HG03039 (cell line): ENCODE measurements around the gene TBX4.
"Not testable (repeated sequence)": the region's sequence is repeated elsewhere in the genome, so short reads cannot be mapped to it uniquely, and the experiment has no call there.

Experiments used
- ATAC-seq: cut with Tn5 transposase; IDR thresholded peaks from one replicate; pipeline ENCODE4 v1.9.1; 2021; ENCODE audit warnings: mild to moderate bottlenecking, moderate library complexity; ENCODE audit not compliant: unreplicated experiment

The TBX4 gene

DNA sequence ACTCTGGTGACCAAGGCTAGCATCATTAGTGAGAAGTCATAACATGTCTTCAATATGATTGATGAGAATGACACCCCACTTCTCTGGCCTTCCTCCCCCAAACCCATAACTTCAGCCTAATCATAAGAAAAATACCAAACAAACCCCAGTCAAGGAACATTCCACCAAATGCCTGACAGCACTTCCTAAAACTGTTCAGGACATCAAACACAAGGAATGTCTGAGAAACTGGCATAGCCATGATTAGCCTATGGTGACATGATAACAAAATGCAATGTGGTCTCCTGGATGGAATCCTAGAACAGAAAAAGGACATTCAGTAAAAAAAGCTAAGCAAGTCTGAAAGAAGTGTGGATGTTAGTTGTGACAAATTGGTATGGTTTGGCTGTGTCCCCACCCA is 24.7 kb upstream of the TBX4 start:
- ATAC-seq, result no peak

DNA sequence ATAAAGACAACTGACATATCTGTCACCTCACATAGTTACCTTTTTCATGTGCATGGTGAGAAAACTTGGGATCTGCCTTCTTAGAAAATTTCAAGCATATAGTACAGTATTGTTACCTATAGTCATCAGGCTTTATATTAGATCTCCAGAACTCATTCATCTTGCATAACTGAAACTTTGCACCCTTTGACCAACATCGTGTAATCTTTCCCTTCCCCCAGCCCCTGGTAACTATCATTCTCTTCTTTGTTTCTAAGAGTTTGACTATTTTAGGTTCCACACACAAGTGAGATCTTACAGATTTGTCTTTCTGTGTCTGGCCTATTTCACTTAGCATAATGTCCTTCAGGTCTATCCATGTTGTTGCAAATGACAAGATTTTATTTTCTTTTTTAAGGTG is 22.9 kb upstream of the TBX4 start:
- no peak for ATAC-seq

DNA sequence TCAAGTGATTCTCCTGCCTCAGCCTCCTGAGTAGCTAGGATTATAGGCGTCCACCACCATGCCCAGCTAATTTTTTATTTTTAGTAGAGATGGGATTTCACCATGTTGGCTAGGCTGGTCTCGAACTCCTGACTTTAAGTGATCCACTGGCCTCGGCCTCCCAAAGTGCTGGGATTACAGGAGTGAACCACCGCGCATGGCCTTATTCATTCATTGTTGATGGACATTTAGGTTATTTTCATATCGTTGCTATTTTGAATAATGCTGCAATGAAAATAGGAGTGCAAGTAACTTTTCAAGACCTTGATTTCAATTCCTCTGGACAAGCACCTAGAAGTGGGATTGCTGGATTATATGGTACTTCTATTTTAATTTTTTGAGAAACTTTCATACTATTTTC is 22.4 kb upstream of the TBX4 start:
- ATAC-seq, result not testable (repeated sequence)

DNA sequence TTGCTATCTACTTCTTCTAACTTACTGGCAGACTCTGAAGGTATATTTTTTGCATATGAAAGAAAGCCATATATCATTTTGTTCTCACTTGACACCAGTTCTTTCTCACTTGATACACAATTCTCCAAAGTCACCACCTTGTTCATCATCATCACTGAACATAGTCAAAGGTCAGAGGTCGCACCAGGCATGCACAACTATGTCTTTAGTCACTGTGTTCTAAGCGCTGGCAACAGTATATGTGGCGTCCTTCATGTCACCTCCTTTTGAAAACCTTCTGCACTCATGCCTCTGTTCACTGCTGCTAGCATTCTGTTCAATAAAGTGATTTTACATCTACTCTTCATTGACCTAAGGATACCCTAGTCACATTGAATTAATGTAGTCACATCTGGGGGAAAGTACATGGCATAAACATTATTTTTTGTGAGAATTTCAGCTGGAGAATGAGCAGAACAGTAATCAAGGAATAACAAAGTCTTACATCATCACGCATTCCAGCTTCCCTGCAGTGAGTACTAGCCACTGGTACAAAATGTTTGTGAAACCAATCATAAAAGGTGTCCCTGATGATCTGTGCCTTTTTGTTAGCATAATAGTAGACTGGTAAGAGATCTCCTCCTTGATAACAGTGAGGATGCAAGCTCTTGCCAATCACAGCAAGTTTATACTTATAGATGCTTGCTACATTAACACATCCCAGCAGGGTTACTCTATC is 20.5 kb upstream of the TBX4 start:
- no peak for ATAC-seq

DNA sequence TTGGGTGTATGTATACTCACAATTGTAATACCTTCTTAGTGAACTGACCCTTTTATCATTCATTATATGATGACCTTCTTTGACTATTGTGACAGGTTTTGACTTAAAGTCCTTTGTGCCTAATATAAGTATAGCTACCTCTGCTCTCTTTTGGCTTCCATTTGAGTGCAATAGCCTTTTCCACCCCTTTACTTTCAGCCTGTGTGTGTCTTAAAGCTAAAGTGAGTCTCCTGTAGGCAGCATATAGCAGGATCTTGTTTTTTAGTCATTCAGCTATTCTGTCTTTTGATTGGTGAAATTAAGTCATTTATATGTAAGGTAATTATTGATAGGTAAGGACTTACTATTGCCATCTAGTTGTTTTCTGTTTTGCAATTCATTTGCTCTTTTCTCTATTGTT is 15.9 kb upstream of the TBX4 start:
- no peak for ATAC-seq

DNA sequence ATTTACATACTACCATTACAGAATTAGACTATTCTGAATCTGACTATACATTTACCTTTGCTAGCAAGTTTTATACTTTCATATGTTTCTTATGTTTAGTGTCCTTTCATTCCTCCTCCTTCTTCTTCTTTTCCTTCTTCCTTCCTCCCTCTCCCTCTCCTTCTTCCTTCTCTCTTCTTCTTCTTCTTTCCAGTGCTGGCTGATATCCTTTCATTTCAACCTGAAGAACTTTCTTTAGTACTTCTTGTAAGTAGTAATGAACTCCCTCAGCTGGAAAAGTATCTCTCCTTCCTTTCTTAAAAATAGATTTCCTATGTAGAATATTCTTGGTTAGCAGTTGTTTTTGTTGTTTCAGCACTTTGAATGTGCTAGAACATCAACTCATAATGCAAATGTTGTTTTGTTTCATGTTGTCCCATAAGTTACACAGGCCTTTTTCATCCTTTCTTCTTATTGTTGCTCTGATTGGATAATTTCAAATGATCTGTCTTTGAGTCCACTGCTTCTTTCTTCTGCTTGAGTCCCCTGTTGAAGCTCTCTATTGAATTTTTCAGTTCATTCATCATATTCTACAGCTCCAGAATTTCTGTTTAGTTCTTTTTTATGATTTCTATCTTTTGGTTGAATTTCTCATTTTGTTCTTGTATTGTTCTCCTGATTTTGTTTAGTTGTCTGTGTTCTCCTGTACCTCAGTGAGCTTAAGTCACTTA is 15.1 kb upstream of the TBX4 start:
- ATAC-seq, result no peak

DNA sequence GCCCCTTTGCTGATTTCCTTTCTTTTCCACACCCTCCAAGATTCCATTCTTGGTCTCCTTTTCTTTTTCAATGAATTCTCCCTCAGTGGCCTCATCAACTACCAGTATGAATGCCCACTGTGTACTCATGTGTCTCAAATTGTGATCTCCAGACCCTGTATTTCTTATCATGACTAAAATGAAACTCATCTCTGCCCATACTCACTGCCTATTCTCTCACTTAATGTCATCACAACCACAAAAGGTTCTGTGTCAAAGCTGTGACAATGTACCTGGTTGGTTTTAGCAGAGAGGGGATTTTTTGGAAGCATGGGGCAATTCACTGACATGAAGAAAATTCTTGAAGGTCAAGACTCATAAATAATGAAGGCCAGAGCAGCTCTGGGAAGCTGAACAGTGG is 11.5 kb upstream of the TBX4 start:
- no peak for ATAC-seq

DNA sequence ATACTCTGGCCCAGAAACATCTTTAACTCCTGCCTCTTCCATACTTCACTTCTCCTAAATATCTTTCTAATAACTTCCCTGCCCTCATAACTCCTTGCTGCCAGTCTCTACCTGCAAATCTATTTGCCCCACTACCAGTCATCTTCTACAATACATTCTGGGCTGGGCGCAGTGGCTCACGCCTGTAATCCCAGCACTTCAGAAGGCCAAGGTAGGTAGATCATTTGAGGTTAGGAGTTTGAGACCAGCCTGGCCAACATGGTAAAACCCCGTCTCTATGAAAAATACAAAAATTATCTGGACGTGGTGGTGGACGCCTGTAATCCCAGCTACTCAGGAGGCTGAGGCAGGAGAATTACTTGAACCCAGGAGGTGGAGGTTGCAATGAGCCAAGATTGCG is 10.7 kb upstream of the TBX4 start:
- not testable (repeated sequence) for ATAC-seq

DNA sequence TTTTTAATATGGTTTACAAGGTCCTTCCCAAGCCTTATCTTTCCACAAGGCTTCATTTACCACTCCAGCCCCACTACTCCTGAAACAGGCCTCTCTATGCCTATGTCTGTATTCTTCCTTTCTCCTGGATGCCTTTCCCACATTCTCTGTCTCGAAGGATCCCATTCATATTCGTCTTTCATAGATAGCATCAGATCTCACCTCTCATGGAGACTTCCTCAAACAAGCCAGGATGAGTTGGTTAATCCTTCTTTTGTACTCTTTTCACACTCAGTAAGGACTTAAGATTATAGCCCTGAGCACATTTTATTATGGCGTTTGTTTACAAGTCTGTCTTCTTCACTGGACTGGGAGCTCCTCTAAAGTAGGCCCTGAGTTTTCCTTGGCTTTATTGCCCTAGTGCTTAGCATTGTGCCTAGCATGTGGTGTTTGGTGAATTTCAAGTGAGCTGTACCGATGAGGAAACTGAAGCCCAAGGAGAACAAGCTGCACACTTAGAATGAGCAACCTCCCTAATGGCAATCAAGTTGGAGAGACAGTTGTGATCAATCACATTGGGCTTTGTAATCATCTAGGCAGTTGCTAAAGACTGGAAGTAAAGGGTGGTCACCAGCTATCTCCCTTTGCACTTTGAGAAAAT is 10.0 kb upstream of the TBX4 start:
- no peak for ATAC-seq

DNA sequence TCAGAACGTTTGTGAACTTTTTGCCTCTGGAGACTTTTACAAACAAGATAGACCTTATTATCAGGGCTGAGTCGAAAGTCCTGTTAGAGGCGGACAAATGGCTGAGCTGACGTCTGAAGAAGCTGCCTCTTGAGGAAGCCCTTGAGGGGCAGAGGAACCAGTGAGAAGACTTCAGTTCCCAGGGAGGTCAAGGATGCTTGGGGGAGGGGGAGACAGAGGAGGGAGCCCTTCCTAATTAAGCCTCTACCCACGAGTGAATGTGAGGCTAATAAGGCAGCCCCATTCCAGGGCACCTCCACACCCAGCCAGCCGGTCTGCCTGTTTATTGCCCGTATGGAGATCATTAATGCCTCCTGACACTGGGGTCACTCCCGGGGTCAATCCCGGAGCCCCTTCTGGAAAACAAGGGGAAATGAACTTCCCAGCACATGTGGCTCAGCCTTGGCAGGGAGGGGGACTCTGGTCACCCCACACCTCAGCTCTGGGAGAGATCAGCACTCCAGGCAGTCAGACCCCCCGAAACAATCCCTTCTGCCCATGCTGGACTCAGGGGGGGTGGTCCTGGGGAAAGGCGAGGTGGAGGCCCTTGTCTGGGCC is 9.2 kb upstream of the TBX4 start:
- ATAC-seq, result no peak

DNA sequence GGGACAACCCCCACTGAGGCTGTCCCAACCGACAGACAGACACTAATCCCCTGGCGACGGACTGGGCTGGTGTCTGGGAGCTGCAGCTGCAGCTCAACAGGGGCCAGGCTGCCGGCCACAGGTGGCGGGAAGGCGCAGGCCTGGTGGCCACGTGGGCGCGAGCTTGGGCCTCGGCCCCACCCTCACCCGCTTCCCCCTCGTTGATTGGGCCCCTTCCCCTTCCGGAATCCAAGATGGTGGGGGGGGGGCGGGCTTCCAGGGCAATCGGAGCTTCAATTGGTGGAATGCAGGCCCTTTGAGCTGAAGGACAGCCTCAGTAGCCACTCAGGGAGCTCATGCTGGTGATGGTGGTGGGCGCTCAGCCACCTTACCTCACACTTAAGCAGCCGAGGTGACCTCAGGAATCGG is 8.7 kb upstream of the TBX4 start:
- no peak for ATAC-seq

DNA sequence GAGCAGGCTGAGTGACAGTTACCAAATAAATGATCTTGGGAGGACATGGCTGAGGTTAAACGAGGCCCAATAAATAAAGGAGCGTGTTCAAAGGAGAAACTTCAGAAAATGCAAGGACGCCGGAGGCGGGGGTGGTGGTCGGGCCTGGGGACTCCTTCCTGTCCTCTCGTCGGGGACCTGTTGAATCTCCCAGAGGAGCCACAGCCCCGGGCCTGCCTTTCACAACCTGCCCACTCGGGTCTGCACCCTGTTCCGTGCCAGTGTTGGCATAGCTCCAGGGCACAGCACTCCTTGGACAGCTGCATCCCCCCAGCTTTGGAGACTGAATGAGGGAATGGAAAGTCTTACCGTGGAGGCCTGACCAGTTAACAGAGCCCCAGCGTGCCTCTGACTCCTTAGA is 8.1 kb upstream of the TBX4 start:
- no peak for ATAC-seq

DNA sequence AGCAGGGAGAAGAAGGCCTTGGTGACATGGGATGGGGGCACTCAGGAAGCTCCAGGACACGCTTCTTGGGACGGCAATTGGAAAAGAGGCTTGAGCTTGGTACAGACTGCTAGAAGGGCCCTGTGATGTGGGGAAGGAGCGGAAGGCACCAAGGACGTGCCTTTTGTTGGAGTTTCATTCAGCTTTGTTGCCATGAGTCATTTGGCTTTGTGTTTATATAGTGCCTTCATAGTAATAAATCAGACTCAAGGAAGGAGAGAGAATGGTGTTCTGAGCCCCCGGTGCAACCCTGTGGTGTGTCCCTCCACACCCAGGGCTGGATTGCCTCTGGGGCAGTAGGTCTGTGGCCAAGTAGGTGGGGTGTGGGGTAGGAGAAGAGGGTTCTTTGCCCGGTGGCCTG is 7.4 kb upstream of the TBX4 start:
- no peak for ATAC-seq

DNA sequence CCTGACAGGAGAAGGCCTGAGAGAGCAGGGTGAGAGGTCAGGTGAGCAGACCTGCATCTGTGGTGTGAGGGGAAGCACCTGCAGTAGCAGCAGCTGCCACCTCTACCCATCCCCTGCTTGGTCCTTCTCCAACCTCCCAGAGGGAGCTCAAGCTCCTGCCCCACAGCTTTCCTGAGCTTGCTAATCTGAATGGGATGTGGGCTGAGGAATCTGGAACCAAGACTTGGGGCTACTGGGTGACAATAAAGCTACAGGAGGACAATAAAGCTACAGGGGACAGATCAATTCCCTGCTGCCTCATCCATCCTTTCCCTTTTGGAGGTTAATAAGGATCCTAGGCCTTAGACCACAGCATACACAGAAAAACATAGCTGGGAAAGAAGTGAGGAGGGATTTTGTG is 4.9 kb upstream of the TBX4 start:
- no peak for ATAC-seq

DNA sequence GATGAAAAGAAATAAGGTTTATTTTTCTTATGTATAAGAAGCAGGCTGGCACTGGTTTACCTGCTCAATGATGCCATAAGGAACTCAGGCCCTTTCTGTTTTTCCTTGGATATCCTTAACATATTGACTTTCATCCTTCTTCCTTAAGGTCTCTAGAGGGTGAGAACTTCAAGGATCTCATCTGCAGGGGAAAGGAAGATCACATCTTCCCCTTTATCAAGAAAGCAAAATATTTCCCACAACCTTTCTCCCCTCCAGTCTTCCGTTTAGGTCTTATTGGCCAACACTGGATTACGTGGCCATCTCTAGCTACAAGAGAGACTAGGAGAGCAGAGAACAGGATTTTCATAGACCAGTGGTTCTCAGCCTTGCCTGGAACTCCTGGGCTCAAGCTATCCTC is 4.2 kb upstream of the TBX4 start:
- ATAC-seq, result no peak

DNA sequence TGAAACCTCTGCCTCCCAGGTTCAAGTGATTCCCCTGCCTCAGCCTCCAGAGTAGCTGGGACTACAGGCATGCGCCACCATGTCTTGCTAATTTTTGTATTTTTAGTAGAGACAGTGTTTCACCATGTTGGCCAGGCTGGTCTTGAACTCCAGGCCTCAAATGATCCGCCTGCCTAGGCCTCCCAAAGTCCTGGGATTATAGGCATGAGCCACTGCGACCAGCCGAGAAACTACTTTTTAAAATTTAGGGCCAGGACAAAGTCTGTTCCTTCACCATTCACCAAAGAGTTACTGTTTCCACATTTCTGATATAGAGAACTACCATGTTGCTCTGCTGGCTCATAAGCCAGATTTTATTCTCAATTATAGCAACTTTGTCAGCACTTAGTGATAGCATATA is 3.1 kb upstream of the TBX4 start:
- not testable (repeated sequence) for ATAC-seq

DNA sequence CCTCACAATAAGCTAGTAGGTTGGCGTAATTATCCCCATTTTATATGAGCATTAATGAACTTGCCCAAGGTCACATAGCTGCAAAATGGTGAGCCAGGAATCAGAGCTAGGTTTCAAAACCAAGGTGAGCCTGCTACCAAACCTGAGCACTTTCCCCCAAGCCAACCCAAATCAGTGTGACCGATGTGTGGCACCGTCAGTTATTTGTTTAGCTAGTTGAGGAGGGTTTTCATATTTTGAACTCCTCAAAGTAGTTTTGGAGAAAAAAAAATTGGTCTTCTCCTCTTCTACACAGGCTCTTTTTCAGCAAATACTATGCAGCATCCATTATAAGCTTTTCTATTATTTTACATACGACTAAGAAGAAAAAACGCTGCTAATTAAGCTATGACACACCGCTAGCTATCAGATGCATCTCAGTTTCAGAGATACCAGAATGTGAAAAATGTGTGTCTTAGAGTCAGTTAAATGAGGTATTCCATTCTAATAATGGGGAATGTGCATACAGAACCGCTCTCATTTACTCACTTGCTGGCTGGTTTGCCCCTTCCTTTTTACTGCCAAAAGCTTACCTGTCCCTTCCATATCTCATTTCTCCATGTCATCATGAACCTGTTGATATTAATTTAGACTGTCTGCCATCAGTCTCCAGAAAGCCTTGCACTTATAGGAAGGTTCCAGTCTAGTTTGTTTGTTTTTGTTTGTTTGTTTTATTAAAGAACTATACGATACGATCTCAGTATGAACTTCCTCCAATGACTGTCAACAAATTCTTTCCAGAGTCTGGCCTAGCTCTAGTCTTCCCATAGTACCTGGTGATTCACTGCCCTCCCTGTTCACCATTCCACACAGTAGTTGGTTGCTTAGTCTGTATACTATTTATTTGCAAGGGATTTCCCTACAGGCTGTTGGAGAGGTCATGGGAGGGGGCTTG is 2.2 kb upstream of the TBX4 start:
- no peak for ATAC-seq

DNA sequence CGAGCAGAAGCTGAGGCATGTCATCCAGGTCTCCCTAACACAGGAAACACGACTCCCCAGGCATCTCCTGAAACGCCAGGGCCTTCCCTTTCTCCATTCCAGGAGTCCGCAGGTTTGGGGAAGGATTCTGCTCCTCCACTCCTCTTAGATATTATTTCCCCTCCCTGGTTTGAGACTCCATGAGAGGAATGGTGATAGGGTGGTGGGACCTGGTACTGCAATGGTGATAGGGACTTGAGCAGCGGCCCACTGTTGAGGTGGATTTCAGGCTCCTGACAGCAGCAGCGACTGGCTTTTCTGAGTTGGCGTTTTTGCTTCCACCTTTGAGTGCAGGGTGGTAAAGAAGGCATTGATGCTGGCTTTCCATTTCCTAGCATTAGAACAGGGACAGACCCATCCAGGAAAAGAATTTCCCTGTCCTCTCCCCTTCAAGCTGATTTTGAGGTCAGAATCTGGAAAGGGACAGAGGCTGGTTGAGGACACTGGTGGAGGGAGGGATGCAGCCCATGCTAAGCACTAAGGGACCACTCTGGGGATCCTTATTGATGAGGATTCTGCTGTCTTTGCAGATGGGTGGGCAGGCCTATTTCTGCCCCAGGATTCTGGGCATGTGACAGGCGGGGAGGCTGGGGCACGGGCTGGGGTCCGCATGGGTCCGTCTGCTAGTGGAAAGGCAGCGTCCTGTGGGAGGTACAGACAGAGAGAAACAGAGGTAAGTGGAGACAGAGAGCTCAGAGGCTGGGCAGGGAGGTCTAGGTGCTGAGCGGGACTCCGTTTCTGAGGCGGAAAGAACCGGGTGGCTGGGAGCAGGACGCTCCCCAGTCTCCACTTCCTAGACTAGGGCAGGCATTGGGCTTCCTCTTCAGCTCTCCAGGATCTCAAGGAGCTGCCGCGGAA is 1.3 kb upstream of the TBX4 start:
- ATAC-seq, result no peak

DNA sequence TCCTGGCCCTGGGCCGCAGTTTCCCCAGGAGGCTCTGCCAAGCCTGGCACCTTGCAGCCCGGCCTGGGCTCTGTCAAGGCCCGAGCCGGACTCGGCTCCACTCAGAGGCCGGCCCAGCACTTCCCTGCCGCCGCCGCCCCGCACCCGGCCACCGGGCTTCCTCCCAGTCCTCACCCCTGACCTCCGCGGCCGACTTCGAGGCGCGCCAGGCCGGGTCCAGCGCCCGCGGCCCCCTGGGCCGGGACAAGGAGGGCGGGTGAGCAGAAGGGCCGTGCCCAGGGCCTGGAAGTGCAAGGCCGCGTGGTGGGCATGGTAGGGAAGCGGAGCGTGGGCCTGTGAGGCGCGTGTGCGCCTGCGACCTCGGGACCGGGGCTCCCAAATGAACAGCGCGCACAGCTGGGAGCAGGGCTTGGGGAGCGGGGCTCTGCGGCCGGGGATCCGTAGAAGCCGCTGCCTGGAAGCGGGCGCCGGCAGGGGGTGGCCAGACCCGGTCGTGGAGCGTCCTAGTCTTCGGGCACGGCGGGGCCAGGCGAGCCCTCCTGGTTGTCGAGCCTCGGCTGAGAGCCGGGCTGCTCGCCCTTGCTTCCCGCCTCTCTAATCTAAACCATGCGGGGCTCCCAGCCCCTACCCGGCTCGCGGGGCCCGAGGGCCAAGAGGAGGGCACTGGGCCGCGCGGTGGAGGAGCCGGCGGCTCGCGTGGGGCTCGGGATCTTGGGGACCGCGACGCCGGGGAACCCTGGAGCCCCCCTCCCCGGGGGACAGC is 503 bp upstream of the TBX4 start:
- no peak for ATAC-seq
